Right hindlimb (tissue), 1 donor: Measurements from ENCODE around the gene RPL35A.
"Not testable (repeated sequence)": the region's sequence is repeated elsewhere in the genome, so short reads cannot be mapped to it uniquely, and the experiment has no call there.

Source experiments
- DNase-seq: peaks from one replicate; pipeline ENCODE4 v3.0.0-alpha.2; 2018

Gene RPL35A

GRCh38 chr3:197953325-197953724 lies 3.3 kb downstream of the RPL35A start:
- no peak for DNase-seq

DNA sequence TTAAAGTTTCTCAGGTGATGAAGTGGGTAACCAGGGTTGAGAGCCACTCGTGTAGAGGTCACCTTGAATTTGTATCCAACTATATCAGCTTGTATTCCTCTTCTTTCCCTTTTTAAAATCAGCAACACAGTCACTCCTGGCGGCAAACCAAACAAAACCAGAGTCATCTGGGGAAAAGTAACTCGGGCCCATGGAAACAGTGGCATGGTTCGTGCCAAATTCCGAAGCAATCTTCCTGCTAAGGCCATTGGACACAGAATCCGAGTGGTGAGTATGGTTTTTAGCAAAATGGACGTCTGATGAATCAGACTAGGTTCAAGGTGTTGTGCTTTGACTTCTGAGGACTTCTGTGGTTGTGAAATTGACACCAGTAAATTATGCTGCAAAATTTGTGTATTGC lies 3.9 kb downstream of the RPL35A start:
- DNase-seq, result no peak

DNA sequence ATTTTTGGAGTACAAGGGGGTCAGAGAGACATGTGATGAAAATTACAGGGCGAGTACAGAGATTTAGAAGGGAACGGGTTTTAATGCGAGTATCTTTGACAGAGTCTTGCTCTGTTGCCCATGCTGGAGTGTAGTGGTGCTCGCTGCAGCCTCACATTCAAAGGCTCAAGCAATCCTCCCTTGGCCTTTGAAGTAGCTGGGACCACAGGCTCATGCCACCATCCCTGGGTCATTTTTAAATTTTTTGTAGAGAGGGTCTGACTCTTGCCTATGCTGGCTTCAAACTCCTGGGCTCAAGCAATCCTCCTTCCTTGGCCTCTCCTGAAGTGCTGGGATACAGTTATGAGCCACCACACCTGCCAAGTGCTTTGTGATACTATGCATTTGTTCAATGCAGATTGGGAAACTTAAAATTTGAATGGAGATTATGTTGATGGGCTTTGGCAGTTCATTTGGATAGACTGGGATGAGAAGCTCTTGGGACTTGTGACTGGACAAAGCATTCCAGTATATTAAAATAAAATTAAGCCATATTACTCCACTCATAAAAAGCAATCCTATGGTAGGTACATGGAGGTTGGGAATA lies 6.0 kb downstream of the RPL35A start:
- no peak for DNase-seq

- DNase-seq, result no peak
These were observed 6.6 kb downstream of the RPL35A start for GRCh38 chr3:197956626-197956988.

- DNase-seq, result no peak
These were observed 7.8 kb downstream of the RPL35A start for GRCh38 chr3:197957790-197958133.

- no peak for DNase-seq
These were observed 8.4 kb downstream of the RPL35A start for GRCh38 chr3:197958346-197958745.

DNA sequence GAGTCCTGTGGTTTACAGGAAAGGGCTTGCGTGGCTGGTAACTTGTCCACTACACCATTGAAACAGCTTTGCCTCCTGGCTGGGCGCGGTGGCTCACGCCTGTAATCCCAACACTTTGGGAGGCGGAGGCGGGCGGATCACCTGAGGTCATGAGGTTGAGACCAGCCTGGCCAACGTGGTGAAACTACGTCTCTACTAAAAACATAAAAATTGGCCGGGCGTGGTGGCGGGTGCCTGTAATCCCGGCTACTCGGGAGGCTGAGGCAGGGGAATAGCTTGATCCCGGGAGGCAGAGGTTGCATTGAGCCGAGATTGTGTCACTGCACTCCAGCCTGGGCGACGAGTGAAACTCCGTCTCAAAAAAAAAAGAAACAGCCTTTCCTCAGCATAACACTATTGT lies 8.9 kb downstream of the RPL35A start:
- not testable (repeated sequence) for DNase-seq

GRCh38 chr3:197959500-197959890 lies 9.5 kb downstream of the RPL35A start:
- no peak for DNase-seq

GRCh38 chr3:197959891-197960693 lies 10.1 kb downstream of the RPL35A start, which contains the start of gene LMLN:
Gene LMLN, plus strand, starts transcription at chr3:197960217. Its CDS starts 29 bp downstream, at chr3:197960246.
- peak; percentile 96 for DNase-seq

DNA sequence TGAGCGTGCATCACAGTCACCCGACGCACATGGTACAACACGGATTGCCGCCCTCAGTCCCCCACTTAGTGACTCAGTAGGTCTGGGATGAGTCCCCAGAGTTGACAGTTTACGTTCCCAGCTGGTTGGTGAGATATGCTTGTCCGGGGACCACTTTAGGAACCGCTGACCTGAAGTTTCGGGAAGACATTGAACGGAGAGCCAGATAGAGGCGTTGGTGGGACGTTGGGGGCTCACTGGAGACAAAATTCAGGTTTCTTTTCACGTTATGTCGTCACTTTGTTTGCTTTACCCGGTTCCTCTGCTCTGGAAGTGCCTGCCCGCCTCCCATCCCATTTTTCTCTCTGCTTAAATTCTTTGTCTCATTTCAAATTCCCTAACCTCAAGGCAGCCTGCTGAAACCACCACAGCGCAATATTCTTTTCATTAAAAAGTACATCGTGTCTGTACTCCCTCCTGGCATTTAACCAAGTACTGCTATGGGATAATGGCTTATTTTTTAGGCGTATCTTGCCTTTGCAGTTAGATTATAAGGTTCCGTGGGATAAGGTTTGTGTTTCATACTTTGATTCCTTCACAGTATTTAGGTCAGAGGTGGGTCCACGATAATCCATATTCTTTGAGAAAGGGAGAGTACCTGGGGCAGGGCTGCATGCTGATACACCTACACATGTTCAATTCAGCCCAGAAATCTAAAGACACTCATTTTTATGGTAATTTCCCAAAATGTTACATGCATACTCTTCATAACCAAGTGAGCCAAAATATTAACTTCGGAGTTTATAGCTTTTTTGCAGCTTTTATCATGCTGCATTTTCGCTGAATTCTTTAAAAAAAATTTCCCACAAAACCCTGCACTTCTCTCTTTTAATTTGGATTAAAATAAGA lies 10.9 kb downstream of the RPL35A start:
- DNase-seq, result no peak

- no peak for DNase-seq
These were observed 11.6 kb downstream of the RPL35A start for GRCh38 chr3:197961582-197961945.

- no peak for DNase-seq
These were observed 13.1 kb downstream of the RPL35A start for GRCh38 chr3:197963019-197963637.

GRCh38 chr3:197967337-197967989 lies 17.5 kb downstream of the RPL35A start:
- DNase-seq, result not testable (repeated sequence)

DNA sequence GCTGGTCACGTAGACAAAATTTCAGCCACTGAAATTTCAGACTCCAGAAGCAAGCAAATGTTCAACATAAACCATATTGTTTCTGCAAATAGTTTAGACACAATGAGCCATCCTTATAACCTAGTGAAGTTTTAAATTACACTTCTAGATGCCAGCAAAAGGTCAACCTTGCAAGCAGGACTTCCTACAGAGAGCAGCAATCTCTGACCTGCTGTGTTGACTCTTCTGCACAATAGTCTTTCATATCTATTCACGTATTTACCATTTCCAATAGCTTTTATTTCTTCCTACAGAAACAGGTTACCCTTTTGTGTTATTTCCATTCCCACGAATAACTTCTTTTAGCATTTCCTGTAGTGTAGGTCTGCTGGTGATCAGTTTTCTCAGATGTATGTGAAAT lies 20.6 kb downstream of the RPL35A start:
- DNase-seq, result no peak

DNA sequence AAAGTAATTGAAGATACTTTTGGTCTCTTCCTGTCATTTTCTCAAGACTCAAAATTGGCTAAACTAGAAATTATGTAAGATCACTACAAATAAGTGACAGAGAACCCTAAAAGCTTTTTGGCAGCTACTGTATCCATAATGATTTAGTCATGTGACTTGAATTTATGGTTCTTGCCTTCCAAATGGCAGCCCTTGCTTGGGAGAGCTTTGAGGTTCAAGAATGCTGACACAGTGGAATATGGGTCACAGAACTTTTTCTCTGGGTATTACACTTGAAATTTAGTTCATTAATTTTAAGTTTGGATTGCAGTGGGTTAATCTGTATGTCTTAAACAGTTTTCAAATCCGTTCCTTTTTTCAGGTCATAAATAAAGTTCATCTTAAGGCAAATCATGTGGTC lies 24.0 kb downstream of the RPL35A start:
- no peak for DNase-seq

- DNase-seq, result no peak
These were observed 25.3 kb downstream of the RPL35A start for GRCh38 chr3:197975311-197975710.

DNA sequence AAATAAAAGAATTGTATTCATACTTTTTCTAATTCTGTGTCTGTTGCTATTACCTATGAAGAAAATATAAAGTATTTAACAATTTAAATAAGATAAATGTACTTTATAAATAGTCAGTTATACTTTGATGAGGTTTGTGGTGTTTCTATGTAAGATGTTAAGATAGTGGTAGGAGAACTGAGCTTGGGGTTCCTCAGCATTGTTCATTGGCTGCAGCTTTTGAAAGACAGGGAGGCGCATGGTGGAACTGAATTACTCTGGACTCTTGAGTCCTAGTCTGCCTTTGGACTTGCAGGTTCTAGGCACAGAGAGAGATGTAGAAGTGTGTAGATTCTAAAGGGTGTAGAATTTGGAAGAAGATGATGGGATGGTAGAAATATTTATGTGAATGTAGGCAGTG lies 33.1 kb downstream of the RPL35A start:
- DNase-seq, result no peak

DNA sequence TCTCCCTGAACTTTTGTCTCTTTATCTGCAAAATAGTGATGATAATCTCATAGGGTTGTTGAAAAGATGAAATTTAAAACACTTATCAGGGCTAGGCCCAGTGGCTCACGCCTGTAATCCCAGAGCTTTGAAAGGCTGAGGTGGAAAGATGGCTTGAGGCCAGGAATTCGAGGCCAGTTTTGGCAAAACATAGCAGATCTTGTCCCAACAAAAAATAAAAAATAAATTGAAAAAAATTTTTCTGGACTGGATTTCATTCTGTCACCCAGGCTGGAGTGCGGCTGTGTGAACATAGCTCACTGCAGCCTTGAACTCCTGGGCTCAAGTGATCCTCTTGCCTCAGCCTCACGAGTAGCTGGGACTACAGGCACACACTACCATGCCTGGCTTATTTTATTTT lies 39.7 kb downstream of the RPL35A start:
- DNase-seq, result no peak

DNA sequence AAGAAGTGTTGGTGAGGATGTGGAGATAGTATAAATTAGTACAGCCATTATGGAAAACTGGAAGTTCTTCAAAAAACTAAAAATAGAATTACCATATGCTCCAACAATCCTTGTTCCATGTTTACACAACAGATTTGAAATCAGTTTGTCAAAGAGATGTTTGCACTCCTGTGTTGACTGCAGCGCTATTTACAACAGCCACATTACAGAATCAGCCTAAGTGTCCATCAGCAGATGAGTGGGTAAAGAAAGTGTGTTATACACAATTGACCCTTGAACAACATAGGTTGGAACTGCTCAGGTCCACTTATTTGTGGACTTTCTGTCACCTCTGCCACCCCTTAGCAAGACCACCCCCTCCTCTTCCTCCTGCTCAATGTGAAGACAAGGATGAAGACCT lies 44.7 kb downstream of the RPL35A start:
- DNase-seq, result no peak

DNA sequence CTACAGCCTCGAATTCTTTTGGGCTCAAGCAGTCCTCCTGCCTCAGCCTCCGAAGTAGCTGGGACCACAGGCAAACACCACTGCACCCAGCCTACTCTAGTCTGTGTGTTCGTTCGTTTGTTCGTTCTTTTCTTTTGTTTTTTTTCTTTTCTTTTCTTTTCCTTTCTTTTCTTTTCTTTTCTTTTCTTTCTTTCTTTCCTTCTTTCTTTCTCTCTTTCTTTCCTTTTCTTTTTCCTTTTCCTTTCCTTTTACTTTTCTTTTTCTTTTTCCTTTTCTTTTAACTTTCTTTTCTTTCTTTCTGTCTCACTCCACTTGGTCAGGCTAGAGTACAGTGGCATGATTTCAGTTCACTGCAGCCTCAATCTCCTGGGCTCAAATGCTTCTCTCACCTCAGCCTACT lies 46.9 kb downstream of the RPL35A start:
- no peak for DNase-seq

- no peak for DNase-seq
These were observed 47.9 kb downstream of the RPL35A start for GRCh38 chr3:197997936-197998335.
